Cortex of kidney (tissue), 1 donor: ENCODE results near the gene EVC2.

Experiments
- DNase-seq: peaks from one replicate; lab custom pipeline; 2025; lab: John Stamatoyannopoulos, UW

EVC2 gene

DNA sequence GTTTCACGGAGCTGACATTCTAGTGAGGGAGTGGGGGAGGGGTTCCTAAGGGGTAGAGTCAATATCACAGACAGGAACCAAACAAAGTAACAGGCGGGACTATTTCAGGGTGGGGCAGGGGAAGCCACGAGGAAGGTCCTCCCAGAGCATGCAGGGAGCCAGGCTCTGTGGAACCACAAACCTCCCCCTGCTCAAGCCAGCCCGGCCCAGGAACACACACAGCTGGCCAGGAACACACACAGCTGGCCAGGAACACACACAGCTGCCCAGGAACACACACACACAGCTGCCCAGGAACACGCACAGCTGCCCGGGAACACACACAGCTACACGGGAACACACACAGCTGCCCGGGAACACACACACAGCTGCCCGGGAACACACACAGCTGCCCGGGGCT is 24.8 kb downstream of the EVC2 start:
- DNase-seq: no peak

DNA sequence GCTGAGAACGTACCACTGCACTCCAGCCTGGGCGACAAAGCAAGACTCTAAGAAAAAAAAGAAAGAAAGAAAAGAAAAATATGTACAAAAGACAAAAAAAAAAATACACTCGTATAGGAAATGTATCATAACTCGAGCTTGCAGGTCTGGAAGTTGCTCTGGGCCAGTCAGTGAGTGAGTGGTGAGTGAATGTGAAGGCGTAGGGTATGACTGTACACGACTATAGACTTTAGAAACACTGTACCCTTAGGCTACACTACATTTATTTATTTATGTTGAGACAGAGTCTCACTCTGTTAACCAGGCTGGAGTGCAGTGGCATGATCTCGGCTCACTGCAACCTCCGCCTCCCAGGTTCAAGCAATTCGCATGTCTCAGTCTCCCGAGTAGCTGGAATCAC is 29.4 kb downstream of the EVC2 start:
- DNase-seq: no peak

DNA sequence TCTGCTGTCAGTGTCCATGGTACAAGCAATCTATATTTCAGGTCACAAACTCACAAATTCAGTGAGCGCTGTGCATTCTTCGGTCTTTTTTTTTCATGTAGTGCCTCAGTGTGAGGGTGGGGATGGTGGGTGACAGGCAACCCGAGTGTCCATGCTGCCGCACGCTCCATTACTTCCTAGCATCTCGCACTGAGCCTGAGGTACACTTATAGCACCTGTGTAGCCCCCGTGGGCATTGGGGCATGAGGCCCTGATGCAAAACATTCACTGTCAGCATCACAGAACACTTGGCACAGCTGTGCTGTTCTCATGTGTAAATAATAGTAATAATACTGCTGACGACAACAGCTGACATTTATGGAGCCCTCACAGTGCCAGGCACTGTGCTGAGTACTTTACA is 31.6 kb downstream of the EVC2 start:
- DNase-seq: no peak

DNA sequence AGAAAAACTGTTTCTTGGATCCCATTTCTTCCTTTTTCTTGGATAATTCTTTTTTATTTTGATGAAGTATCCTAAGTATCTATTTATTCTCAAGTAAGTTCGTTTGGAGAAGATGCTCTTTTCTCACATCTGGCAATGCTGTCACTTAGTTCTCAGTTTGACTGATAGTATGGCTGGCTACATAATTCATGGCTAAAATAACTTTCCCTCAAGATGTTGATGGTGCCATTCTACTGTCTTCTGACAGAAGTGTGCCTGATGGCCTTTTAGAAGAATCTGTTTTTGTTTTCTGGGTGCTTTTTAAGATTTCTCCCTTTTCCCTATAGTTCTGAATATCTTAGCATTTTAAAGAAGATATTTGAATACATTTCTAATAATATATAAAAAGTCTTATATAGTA is 41.6 kb downstream of the EVC2 start:
- DNase-seq: no peak

DNA sequence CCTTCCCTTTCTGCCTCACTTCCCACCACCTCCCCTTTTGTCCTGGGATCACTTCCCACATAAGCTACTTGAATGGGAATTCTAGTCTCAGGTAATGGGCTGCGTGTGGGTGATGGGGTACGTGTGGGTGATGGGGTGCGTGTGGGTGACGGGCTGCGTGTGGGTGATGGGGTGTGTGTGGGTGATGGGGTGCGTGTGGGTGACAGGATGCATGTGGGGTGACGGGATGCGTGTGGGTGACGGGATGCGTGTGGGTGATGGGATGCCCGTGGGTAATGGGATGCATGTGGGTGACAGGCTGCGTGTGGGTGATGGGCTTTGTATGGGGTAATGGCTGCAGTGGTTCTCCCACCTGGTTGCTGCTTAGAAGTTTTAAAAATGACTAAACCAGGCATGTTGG is 43.6 kb downstream of the EVC2 start:
- no peak for DNase-seq

DNA sequence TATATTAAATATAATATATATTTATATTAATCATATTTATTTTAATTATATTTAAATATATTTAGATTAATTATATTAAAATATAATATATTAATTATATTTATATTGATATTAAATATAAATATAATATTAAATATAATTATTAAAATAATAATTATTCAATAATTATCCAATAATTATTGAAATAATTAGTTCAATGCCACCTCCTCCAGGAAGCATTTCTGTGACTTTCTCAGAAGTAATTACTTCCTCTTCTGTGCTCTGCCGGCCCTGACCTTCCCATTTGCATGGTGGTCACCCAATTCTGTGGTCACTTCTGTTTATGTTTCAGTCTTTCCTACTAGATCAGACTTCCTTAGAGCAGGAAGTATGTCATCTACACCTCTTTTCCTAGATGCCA is 45.8 kb downstream of the EVC2 start:
- DNase-seq: no peak

DNA sequence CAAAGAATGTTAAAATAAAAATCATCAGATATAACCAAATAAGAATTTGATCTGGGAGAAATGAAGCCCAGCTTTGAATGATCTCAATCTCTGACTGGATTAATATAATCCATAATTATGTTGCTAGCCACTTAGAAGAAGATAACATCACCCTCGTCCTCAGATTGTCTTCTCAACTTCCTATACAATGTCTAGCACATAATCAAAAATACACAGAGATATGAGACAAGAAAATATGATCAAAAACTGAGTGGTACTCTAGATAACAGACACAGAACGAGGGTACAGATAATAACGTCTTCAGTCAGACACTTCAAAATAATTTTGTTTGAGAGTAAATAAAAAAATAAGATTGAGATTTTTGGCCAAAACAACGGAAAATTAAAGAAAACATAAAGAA is 47.1 kb downstream of the EVC2 start:
- DNase-seq: no peak

DNA sequence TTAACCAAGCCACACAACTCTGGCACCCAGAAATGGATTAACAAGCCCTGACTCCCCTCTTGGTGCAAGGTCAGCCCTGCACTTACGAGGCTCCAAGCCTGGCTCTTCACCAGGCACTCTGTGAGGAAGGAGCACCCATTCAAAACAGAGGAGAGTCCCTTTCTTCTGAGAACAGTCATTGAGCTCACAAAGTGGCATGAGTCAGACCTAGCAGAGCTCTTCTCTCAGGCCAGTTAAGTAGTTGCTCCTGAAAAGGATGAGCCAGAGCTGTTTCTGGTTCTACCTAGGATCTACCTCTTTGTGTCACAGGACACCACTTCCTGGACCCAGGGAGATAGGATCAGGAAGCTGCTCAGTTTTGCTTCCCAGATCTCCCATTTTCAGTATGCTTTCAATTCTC is 48.2 kb downstream of the EVC2 start:
- no peak for DNase-seq

DNA sequence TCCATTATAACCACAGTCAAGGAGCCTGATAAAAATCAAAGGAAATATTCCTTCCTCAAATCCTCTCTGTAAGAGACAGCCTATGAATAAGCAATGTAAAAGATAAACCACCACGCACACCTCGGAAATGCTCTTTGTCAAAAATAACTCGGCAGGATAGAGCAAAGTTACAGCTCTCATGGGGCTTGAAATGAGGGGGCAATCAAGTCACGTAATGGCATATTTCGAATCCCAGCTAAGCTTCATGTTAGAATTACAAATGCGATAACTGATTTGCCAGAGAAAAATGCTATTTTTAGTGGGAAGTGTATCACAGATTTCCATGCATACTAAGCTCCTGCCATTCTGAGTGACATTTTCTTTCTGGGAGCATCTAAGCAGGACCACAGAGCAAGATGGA is 49.4 kb downstream of the EVC2 start:
- DNase-seq: no peak

DNA sequence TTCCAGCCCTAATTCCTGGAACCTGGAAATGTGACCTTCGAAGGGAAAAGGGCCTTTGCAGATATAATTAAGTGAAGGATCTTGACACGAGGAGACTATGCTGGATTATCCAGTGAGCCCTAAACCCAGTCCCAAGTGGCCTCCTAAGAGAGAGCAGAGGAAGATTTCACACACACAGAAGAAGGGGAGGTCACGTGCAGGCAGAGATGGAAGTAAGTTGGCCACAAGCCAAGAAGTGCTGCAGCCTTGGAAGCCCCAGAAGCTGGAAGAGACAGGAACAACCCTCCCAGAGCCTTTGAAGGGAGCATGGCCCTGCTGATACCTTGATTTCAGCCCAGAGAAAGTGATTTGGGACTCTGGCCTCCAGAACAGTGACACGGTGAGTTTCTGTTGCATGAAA is 51.9 kb downstream of the EVC2 start:
- DNase-seq: no peak

DNA sequence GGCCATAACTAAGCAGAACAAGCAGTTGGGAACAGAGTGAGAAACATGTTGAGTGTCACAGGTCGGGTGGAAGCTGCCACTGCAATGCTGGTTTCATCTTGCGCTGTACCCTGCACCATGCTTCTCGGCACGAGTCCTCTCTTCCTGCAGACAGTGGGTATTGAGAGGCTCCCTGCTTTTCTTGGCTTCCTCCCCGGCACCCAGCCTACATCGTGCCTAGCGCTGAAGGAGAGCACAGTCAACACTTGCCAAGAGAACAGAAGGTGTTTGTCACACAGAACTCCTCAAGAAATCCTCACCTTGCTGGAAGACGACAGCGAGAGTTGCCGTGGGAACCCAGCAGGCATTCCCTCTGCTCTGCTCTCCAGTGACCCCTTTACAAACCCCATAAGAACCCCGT is 53.6 kb downstream of the EVC2 start:
- DNase-seq: no peak

DNA sequence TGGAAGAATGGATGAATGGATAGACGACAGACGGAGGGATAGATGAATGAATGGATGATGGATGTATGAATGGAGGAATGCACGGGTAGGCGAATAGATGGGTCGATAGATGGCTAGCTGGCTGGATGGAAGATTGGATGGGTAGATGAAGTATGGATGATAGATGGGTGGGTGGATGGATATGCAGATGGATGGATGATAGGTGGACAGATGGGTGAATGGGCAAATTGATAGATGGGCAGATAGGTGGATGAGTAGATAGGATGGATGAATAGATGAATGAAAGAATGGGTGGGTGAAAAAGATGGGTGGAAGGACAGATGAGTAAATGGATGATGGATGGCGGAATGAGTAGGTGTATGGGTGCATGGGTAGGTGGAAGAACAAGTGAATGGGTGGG is 57.3 kb downstream of the EVC2 start:
- no peak for DNase-seq

DNA sequence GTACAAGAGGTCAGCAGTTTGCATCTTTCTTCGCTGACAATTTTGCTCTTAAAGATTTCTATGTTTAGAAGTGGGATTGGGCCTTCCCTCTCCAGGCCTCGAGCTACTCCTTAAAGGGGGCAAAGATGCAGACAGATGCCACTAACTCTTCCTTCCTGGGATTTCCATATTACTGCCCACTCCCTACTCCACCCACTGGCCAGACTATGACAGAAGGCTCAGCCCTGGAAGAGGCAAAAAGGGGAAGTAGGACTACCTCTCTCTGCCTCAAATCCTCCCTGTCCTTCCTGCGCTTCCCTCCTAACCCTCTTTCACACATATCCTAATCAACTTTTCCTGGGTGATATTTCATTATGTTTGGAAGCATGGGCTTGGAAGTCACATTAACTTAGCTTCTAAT is 58.3 kb downstream of the EVC2 start:
- DNase-seq: no peak

DNA sequence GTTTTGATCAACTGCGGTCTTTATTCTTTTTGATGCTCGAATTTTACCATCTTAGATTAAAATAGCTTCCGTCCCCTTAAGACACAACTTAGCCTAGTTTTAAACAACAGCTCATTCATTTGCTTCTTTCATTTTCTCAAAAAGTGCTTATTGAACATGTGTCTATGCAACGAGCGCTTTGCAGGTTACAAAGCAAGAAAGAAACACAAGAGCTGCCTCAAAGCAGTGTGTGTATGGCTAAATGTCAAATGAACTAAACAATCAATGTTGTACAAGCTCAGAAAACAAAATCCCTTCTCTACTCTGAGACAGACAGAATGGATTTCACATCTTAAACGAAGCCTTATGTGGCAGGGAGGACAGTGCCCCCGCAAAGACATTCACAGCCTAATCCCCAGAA is 61.0 kb downstream of the EVC2 start:
- DNase-seq: no peak

DNA sequence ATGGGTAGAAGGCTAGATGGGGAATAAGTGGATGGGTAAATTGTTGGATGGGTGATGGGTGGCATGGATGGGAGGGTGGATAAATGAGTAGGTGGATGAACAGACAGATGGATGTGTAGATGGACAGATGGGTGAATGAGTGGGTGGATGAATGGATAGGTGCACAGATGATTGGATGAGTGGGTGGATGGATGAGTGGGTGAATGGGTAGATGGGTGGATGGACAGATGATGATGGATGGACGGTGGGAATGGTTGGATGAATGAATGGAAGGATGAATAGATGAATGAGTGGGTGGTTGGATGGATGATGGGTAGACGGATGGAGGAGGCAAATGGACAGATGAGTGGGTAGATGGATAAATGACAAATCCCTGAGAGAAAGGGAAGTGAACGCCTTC is 68.3 kb downstream of the EVC2 start:
- no peak for DNase-seq

DNA sequence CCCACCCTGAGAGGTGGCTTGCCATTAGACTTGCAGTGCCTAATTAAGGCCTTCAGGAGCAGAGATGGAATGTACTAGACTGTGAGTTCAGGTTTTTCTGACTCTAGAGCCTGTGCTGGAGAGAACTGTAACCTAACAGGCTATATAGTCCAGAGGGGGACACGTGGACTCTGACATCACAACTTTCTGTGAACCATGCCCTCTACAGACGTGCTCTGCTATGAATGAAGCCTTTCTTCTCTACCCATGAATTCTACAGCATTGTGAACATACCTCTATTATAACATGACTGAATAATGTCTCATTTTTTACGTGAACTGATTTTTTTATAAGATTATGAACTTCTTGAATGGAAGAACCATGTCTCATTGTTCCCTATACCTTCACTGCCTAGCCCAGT is 68.8 kb downstream of the EVC2 start:
- no peak for DNase-seq

DNA sequence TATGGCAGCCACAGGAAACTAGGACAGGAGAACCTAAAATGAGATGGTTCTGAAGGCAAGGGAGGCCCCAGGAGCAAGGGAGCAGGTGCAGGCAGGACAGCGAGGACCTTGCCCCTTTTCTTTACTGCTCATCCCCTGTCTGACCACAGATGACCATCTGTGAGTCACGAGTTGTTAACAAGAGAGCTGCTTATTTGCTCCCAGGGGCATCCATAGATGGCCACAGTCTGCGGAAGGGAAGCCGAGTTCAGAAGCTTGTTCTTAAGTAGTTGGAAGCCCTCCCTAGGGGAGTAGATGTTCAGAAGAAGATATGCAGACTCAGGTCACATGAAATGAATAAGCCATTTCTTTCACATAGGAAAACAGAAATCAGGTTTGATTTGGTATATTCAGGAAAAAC is 69.4 kb downstream of the EVC2 start:
- no peak for DNase-seq

DNA sequence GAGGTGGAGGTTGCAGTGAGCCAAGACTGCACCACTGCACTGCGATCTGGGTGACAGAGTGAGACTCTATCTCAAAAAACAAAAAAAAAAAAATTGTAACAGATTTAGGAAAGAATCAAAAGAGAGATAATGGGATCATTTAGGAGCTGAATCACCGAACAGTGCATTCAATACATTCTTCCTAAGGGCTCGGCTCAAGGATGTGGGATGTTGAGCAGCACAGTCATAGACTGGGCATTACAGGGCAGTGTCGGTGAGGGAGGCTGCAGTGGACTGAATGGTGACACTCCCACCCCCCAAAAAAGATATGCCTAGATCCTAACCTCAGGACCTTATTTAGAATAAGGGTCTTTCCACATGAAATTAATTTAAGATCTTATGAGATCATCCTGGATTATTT is 70.0 kb downstream of the EVC2 start:
- DNase-seq: no peak

DNA sequence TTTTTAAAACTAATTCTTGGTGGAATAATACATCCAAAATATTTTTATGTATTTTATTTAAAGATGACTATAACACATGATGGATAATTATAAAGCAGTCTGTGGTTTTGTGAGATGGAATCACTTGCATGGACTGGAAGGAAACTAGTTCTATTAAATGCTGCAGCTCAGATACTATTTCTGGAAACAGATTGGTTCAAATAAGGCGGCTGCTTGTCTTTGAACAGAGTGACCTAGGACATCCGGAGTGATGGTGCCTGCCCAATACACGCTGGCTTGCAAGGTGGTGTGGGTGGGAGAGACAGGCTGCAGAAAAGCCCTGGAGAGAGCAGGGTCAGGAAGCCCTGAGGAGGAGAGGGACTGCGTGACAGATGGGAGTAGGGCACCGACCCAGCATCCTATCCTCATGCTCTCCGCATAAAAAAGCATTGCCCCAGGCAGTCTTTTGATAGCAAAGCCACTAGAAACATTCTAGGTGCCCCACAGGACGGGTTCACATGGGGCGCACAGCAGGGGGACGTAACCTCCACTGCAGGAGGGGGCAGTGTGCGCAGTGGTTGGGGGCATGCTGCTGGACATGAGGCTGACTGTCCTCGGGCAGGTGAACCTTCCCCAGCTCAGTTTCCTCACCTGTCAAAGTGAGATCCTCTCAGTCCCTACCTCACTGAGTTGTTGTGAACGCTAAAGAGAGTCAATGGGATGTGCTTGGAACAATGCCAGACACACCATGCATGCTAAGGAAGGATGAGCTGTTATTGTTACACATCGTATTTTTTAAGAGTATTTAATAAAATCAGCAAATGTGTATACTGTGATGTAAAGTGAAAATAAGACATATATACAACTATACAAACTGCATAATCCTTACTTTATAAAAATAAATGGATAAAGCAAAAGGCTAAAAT is 71.3 kb downstream of the EVC2 start:
- DNase-seq: no peak

DNA sequence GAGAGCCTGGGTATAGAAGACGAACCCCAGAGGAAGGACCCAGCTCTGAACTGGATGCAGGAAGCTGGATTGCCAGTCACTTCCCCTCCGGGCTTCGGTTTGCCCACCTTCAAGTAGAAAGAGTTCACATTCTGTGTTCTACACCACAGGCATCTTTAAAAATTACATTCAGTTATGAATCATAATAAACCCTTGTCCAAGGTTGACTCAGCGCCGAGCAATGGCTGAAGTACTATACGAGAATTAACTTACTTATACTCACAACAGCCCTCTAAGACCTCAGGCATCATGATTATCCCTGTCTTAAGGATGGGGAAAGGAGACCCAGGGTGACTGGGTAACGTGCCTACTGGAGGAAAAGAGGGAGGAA is 72.5 kb downstream of the EVC2 start:
- DNase-seq: no peak

DNA sequence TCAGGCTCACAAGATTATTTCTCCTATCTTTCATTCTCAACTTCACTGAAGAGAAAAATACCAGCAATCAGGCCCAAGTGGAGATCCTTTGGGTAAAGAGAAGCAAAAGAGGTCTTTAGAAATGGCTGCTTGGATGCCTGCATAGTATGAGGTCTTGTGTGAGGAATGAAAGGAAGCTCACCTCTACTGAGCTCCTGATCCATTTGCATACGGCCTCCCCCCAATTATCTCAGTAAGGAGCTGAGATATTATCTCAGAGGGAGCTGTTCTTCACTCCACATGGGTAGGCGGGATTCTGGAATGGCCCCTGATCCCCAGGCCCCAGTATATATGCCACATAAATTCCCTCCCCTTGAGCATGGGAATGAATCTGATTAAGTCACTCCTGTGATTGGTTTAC is 75.8 kb downstream of the EVC2 start:
- DNase-seq: no peak

DNA sequence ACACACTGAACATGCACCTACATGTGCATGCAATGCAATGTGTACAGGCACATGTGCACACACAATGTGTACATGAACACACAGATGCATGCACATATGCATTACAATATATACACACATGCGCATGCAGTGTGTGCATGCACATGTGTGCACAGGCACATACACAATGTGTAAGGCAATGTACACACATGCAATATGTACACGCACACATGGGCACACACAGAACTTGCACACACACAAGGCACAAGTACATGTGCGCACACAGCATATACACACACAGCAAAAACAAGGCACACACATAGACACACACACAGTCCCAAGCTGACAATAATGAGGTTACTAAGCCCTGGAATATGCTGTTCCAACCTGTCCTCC is 76.3 kb downstream of the EVC2 start:
- no peak for DNase-seq

DNA sequence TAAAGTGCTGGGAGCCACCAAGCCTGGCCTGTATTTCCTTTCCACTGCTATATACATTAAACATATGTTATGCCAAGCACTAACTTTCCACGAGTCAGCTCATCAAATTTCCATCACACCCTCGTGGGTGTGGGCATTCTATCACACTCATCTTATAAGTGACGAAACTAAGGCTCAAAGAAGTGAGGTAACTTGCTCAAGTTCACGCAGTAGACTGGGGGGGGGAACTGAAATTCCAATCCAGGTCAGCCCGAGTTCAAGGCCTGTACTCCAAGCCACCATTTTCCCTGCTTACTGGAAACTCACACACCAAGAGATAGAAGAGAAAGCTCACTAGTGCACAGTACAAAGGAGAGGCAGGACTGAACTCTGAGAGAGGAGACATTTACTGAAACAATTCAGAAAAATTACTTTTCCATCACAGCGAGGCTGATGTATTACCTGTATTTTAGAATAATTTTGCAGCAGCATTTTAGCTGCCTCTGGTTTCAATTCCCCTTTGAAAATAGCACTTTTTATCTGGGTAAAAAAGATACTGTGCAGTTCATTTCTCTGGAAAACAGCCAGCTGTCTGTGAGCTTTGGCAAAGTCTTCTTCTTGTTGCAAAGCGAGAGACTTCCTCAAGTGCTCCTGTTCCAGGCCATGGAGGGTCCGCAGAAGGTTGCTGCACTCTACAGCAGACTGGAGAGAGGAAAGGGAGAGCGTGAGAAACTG is 76.8 kb downstream of the EVC2 start:
- no peak for DNase-seq

DNA sequence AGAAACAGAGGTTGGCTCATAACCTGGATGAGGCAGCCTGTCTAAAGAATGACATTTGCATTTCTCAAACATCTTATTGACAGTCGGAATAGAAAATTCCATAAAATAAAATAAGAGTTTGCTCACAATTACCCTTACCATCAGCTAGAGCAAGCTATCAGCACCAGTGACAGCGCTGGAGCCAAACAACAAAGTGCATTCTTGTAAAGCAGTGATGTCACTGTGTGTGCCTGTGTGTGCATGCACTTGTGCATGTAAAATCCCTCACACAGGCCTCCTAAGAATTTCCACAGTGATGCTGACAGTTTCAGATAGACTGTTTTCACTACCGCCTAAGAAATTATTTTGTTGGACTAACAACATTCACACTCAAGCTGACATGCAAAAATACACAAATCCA is 77.6 kb downstream of the EVC2 start:
- DNase-seq: no peak
